ENCODE data around the gene SELE. TPM values are rescaled to one million over a fixed set of nuclear protein-coding genes. Genes with fewer than 3 reads are reported as not detected.

Gene SELE
- total RNA-seq, 2 experiments from 2014 or later: not detected

GRCh38 chr1:169768161-169768560 is 34.3 kb upstream of the SELE start:
- ATAC-seq (no peak), DNase-seq (no peak)
- no peak for TF ChIP-seq CTCF (IDR thresholded peaks at IDR 0.05)
- ChIA-PET CTCF (no interaction called here), POLR2A (no interaction called here)
- intact Hi-C loops (cut with micrococcal nuclease): no loop called here
- Mint-ChIP-seq H3K27ac (no peak overlapping the region), H3K36me3 (ENCODE audit: low read depth) (no peaks in the 10 kb centered on the region), H3K9me3 (no peaks in the 10 kb centered on the region), H3K4me1 (ENCODE audit: low read depth) (no peaks in the 10 kb centered on the region), H3K27me3 (peaks cover 2% of the 10 kb centered on the region), H3K4me3 (no peak overlapping the region)

GRCh38 chr1:169765580-169766331 is 31.9 kb upstream of the SELE start:
- intact Hi-C loops (cut with micrococcal nuclease): no loop called here
- DNase-seq: no peak
- Mint-ChIP-seq H3K4me1 (ENCODE audit: low read depth) (no peaks in the 10 kb centered on the region), H3K36me3 (ENCODE audit: low read depth) (no peaks in the 10 kb centered on the region), H3K27me3 (peaks cover 2% of the 10 kb centered on the region), H3K4me3 (no peak overlapping the region), H3K9me3 (no peaks in the 10 kb centered on the region), H3K27ac (no peak overlapping the region)
- no peak for ATAC-seq
- no peak for TF ChIP-seq CTCF (IDR thresholded peaks at IDR 0.05)
- ChIA-PET CTCF (interaction anchor here (1.7 kb wide), 1 partner anchor 44 kb away, joined by 6 read pairs; no protein-coding TSS in a partner anchor), POLR2A (no interaction called here)

- ChIA-PET CTCF (interaction anchor here (1.7 kb wide), 1 partner anchor 44 kb away, joined by 6 read pairs; no protein-coding TSS in a partner anchor), POLR2A (no interaction called here)
- Mint-ChIP-seq H3K9me3 (no peaks in the 10 kb centered on the region), H3K27ac (no peak overlapping the region), H3K36me3 (ENCODE audit: low read depth) (no peaks in the 10 kb centered on the region), H3K4me3 (no peak overlapping the region), H3K4me1 (ENCODE audit: low read depth) (no peaks in the 10 kb centered on the region), H3K27me3 (peaks cover 2% of the 10 kb centered on the region)
- no peak for TF ChIP-seq CTCF (IDR thresholded peaks at IDR 0.05)
- no peak for DNase-seq
- no peak for ATAC-seq
- intact Hi-C loops (cut with micrococcal nuclease): no loop called here
Measured at GRCh38 chr1:169764919-169765318, 31.0 kb upstream of the SELE start.

GRCh38 chr1:169762699-169763098 is 28.8 kb upstream of the SELE start:
- ChIA-PET CTCF (no interaction called here), POLR2A (no interaction called here)
- ATAC-seq (no peak), DNase-seq (no peak)
- no peaks in the 10 kb centered on the region for H3K9me3 Mint-ChIP-seq
- no peaks in the 10 kb centered on the region for H3K4me1 Mint-ChIP-seq (ENCODE audit: low read depth)
- peaks cover 2% of the 10 kb centered on the region for H3K27me3 Mint-ChIP-seq
- no peak for TF ChIP-seq CTCF (IDR thresholded peaks at IDR 0.05)
- no peaks in the 10 kb centered on the region for H3K36me3 Mint-ChIP-seq (ENCODE audit: low read depth)
- H3K27ac Mint-ChIP-seq: no peak overlapping the region
- intact Hi-C loops (cut with micrococcal nuclease): no loop called here
- no peak overlapping the region for H3K4me3 Mint-ChIP-seq

- intact Hi-C loops (cut with micrococcal nuclease): no loop called here
- Mint-ChIP-seq H3K27ac (no peak overlapping the region), H3K36me3 (ENCODE audit: low read depth) (no peaks in the 10 kb centered on the region), H3K4me1 (ENCODE audit: low read depth) (no peaks in the 10 kb centered on the region), H3K9me3 (no peaks in the 10 kb centered on the region), H3K4me3 (no peak overlapping the region), H3K27me3 (peaks cover 3% of the 10 kb centered on the region)
- DNase-seq (no peak), ATAC-seq (no peak)
- no peak for TF ChIP-seq CTCF (IDR thresholded peaks at IDR 0.05)
- ChIA-PET CTCF (no interaction called here), POLR2A (no interaction called here)
Measured at GRCh38 chr1:169759038-169759437, 25.2 kb upstream of the SELE start.
